HG03354 (cell line): ENCODE data around the gene U2AF2.

ENCODE experiments used
- ATAC-seq: cut with Tn5 transposase; IDR thresholded peaks from one replicate; pipeline ENCODE4 v1.9.1; 2021; ENCODE audit warnings: mild to moderate bottlenecking; ENCODE audit not compliant: unreplicated experiment, poor library complexity, severe bottlenecking

U2AF2 gene

GRCh38 chr19:55654323-55654867 lies 440 bp upstream of the U2AF2 start:
- ATAC-seq: peak; percentile 66

GRCh38 chr19:55655648-55656040 lies 809 bp downstream of the U2AF2 start:
- ATAC-seq: no peak

DNA sequence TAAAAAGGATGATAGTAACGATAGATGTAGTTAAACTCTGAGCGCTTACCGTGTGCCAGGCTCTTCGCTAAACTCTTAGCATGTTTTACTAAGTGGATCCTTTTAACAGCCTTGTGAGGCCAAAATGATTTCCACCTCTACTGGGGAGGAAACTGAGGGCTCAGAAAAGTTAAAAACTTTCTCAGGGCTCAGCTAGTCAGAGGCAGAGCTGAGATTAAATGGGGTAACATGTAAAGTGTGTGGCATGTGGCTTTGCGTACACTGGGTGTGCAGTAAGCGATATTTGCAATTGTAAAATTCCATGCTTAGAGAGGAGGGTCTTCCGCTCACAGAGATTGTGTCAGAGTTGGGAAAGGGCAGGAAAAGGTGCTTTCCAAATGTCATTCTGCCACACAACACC lies 1.7 kb downstream of the U2AF2 start:
- no peak for ATAC-seq

DNA sequence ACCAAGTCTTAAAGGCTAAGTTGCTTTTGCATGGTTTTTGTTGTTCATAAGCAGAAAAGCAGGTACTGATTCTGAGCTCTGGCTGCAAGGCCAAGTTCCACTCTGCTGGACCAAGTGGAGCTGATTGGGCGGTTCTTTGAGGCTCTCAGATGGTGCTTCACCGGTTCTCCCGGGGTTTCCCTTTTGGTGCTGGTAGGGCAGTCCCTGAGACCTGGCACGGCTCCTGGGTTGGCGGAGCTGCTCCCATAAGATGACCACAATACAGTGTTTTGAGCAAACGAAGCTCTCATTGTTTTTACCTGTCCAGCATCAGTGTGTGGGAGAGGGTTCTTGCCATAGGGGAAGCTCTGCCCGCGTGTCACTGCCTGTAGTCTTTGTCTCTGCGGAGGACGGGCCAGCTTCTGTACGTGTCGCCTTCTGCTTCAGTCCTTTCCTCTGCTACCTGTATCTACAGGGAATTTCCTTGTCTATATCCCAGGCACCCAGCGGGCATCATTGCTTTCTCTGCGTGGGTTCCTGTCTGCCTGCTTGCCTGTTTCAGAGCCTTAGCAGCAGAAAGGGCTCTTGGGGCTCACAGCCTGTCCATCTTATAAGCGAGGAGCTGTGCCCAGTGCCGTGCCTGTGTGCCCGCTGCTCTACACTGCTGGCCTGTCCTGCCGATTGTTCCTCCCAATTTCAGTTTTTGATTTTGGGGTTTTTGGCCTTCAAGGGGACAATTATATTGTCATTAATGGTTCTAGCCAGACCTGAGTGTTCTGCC lies 2.3 kb downstream of the U2AF2 start:
- ATAC-seq: no peak

DNA sequence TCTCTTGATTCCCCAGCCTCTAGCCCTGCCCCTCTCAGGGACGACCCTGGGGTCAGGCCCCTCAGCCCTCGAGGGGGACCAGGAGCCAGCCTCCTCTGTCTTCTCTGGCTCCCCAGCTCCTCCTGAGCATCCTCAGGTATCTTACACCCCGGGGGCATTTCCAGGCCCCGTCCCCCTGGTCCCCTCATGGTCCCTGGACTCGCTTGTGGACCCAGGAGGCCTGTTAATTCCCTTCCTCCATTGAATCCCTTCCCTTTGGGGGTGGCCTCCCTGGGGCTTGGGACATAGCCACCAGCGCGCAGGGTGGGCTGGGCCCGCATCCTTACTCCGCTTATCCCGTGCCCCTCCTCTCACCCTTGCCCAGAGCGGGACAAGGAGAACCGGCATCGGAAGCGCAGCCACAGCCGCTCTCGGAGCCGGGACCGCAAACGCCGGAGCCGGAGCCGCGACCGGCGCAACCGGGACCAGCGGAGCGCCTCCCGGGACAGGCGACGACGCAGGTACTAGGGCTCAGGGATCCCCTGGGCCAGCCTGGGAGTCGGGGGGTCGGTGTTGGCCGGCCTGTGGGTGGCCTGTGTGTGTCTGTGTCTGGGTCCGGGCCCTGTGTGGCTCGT lies 4.1 kb downstream of the U2AF2 start:
- ATAC-seq: no peak

GRCh38 chr19:55659822-55660221 lies 5.0 kb downstream of the U2AF2 start:
- ATAC-seq: no peak

DNA sequence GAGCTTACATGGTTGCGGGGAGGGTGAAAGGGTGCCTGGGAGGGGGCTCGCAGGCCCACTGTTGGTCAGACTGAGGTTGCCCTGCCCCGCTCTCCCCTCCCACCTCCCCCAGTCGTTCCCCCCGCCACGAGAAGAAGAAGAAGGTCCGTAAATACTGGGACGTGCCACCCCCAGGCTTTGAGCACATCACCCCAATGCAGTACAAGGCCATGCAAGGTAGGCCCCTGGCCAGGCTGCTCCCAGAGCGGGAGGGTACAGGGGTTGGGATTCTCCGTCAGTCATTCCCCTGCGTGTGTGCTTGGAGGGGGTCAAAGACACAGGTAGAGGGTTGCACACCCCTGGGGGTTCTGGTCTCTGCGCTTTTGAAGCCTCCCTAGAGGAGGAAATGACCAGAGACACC lies 5.6 kb downstream of the U2AF2 start:
- ATAC-seq: no peak

DNA sequence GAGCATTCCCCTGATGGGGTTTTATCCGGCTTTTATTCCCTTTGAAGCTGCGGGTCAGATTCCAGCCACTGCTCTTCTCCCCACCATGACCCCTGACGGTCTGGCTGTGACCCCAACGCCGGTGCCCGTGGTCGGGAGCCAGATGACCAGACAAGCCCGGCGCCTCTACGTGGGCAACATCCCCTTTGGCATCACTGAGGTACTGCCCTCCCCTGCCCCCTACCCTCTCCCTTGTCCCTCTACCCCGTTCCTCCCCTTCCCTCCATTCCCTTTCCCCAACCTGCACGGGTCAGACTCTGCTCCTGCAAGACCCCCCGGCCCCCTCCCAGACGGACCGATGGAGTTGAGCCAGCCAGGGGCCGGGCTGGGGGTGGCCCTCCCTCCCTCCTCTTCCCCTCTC lies 6.2 kb downstream of the U2AF2 start:
- no peak for ATAC-seq

- no peak for ATAC-seq
Measured at GRCh38 chr19:55661826-55662225, 7.0 kb downstream of the U2AF2 start.

DNA sequence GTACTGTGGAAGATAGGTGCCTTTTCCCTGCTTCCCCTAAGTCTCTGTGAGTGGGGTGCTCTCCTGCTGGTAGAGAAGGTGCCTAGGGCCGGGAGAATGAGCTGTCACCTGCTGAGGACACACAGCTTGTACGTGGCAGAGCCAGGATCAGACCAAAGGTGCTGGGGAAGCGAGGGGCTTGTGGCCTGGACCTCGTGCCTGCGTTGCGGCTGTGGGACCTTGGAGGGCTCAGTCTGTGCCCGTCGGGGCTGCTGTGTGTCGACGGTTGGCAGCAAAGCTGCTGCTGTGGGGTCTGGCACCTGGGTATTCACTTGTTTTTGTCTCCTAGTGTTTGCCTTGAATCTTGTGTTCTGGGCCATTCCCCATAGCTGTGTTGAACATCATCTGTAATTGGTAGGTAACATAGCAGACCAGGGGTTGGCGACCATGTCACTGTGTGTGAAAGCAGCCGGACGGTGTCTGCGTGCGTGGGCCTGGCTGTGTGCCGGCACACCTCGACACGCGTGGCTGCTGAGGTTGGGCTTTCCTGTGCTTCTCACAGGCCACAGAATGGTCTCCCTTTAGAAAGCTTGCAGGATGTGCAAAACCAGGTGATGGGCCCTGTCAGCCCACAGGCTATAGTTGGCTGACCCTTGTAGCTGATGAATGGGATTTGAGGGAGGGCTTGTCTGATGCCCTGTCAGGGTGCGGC lies 9.2 kb downstream of the U2AF2 start:
- no peak for ATAC-seq

DNA sequence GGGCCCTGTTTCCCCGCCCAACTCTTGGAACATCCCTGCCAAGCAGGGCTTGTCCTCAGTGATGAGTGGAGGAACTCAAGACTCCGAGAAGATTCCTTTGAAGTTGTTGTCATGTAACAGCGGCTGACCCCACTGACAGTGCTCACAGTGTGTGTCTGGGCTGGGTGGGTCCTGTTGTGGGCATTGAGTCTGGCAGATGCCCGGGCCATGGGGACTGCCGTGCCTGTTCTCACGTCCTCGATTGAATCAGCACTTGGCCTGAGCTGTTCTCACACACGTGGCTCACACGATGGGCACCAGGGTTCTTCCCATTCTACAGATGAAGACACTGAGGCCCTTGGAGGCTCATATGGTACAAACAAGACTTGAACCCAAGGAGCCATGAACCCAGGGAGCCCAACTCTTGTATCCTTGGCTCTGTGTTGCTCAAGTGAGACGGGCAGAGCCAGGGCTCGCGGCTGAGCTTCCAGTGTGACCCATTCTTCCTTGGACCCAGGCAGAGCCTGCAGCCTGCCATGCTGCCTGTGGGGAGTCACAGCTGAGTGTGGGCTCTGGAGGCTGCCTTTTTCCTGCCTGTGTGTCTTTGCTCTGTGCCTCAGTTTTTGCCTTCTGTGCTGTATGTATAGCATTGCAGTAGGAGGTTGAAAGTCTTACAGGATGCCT lies 11.6 kb downstream of the U2AF2 start:
- no peak for ATAC-seq

- ATAC-seq: no peak
Measured at GRCh38 chr19:55667006-55667381, 12.2 kb downstream of the U2AF2 start.

DNA sequence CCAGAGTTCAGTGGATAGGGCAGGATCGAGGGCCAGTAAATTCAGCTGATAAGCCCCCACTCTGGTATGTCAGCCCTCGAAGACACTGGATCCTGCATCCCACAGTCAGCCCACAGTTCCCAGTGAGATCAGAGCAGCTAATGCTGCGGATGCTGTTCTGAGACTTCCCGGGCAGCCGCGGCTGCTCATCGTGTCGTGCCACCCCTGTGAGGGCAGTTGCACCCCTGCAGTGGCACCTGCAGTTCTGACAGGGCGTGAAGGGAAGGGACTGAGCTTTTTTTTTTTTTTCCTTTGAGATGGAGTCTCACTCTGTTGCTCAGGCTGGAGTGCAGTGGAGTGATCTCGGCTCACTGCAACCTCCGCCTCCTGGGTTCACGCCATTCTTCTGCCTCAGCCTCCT lies 12.7 kb downstream of the U2AF2 start:
- no peak for ATAC-seq

DNA sequence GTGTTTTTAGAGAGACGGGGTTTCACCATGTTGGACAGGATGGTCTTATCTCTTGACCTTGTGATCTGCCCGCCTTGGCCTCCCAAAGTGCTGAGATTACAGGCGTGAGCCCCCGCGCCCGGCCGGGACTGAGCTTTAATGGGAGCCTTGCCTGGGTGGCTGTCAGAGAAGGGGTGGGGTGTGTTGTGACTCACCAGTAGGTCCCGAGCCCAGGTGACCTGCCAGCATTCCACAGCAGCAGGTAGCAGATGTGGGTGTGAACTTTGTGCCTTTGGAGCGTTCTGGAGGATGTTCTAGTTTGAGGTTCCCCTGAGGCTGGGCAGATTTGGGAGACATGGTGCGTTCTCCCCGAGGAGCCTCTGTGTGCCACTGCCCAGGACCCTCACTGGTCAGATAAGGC lies 13.1 kb downstream of the U2AF2 start:
- no peak for ATAC-seq

GRCh38 chr19:55668603-55669348 lies 13.9 kb downstream of the U2AF2 start:
- no peak for ATAC-seq

DNA sequence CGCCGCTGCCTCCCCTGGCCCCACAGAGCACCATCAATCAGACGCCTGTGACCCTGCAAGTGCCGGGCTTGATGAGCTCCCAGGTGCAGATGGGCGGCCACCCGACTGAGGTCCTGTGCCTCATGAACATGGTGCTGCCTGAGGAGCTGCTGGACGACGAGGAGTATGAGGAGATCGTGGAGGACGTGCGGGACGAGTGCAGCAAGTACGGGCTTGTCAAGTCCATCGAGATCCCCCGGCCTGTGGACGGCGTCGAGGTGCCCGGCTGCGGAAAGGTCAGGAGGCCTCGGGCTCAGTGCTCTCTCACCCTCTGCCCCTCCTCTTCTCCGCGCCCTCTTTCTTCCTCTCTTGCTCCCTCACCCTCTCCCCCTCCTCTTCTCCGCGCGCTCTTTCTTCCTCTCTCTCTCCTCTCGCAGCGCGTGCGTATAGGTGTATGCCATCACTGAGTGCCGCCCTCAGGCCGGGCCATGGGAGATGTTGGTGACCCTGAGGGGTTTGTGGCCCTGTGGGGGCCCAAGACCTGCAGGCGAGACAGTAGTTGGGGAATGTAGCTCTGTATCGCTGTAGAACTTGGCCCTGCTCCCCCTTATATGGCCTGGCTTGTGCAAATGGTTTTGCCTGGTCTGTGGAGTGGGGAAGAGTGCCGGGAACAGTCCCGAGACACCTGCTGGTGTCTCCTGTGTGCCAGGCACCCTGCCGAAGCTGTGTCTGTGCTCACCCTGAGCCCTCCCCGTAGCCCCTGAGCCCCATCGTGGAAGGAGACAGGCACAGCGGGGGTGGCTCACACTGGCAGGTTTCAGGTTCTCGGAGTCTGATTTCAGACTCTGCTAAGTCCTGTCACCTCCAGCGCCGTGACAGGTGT lies 14.8 kb downstream of the U2AF2 start:
- ATAC-seq: no peak

DNA sequence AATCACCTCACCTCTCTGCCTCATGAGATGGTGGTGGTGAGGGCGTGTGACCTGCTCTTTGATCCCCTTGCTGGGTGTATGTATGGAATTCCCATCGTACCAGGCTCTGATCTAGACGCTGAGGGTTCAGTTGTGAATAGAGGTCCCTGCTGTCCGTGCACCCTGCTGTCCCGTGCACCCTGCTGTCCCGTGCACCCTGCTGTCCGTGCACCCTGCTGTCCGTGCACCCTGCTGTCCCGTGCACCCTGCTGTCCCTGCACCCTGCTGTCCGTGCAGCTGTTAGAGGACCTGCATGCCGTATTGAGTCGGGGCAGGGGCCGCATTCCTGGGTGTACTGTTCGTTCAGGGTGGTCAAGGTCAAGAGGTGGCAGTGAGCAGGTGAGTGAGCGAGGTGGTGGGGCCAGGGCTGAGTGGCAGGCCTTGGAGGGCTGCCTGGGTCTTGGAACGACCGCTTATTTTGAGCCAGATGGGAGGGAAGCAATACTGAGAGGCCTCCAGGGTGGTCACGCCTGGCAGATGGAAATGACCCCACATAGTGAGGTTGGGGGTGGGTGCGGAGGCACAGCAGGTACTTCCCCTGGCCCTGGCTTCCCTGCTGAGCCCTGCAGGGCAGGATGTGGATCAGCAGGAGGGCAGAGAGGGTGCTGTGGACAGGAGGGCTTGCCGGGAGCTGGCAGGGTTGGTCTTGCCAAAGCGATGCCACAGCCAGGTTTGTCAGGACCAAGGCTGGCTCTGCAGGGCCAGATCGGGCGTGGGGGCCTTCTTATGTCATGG lies 15.6 kb downstream of the U2AF2 start:
- no peak for ATAC-seq

DNA sequence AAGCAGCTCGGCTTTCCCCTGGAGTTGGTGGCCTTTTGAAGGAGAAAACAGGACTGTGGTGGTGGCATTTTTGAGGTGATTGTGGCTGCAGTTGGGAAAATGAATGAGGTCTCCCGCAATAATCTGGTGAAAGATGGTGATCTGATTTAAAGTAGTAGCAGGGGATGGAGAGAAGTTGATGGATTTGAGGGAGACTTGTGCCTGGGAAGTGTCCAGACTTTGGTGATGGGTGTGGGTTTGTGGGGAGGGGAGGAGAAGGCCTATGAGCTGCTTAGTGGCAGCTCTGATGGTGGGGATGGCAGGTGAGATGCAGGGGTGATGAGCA lies 16.2 kb downstream of the U2AF2 start:
- no peak for ATAC-seq
